Endothelial cell of umbilical vein (primary cell): Measurements from ENCODE around the gene GAGE12H. TPM values are rescaled to one million over a fixed set of nuclear protein-coding genes. Genes with fewer than 3 reads are reported as not detected.

ENCODE experiments used
- BruUV-seq: library from RNA; stranded (reverse); fragments of 400-500 nt; replicated peaks from 2 replicates; lab custom pipeline; 2021; lab: Mats Ljungman, UMichigan
- CTCF ChIA-PET: fragments of 300-600, 350-600 bp; sonication (Branson Sonifier 250); formaldehyde crosslinking; loops from one replicate; lab custom pipeline; 2021; ENCODE audit warnings: antibody characterized with exemption, inconsistent platforms; lab: Charles Lee
- POLR2A ChIA-PET: fragments of 300-600, 350-600 bp; sonication (Branson Sonifier 250); formaldehyde crosslinking; loops from one replicate; lab custom pipeline; 2021; ENCODE audit warnings: antibody characterized with exemption, inconsistent platforms; lab: Charles Lee
- DNase-seq: peaks from one replicate; pipeline ENCODE4 v3.0.0-alpha.2; 2011; ENCODE audit warnings: low read depth, low spot score
- FAIRE-seq: peaks from 2 replicates; lab custom pipeline; 2011; peaks lifted over from hg19 to GRCh38; lab: Jason Lieb, UNC
- H2AFZ ChIP-seq: 2 replicates; pipeline ENCODE4 v1.6.0; 2012; ENCODE audit warnings: low read depth, low read length, control low read depth, inconsistent platforms
- H3K27ac ChIP-seq: 2 replicates; pipeline ENCODE4 v1.5.1; 2011; ENCODE audit warnings: low read depth, mild to moderate bottlenecking, control low read depth, low read length, moderate library complexity; ENCODE audit not compliant: insufficient read depth
- H3K27me3 ChIP-seq, 2 experiments: 2 replicates each; pipeline versions ENCODE4 v1.6.0 to v1.6.1; 2011; ENCODE audit warnings: low read length in 2 of 2, mixed read lengths in 1 of 2; ENCODE audit not compliant: control insufficient read depth in 2 of 2, insufficient read depth in 2 of 2
- H3K36me3 ChIP-seq, 2 experiments: 2 replicates in 1 of 2; 3 replicates in 1 of 2; pipeline ENCODE4 v1.5.1; 2011; ENCODE audit warnings: low read length in 2 of 2, mild to moderate bottlenecking in 1 of 2, moderate library complexity in 1 of 2; ENCODE audit not compliant: control insufficient read depth in 2 of 2, insufficient read depth in 2 of 2; ENCODE audit errors: extremely low read depth in 1 of 2
- H3K4me1 ChIP-seq: 3 replicates; pipeline ENCODE4 v1.5.1; 2011; ENCODE audit warnings: mild to moderate bottlenecking, low read length; ENCODE audit not compliant: control insufficient read depth, insufficient read depth; ENCODE audit errors: extremely low read depth
- H3K4me2 ChIP-seq: 2 replicates; pipeline ENCODE4 v1.6.1; 2011; ENCODE audit warnings: low read length, control low read depth, mixed read lengths; ENCODE audit not compliant: insufficient read depth
- H3K4me3 ChIP-seq, 3 experiments: fragments of 200-600 bp in 1 of 3; sonication (generic), shearing (Covaris generic) in 1 of 3; replicated peaks in 1 of 3; 2 replicates each; pipeline ENCODE4 v1.5.1; 2011 to 2016; ENCODE audit warnings: control low read depth in 3 of 3, low read length in 3 of 3, mild to moderate bottlenecking in 2 of 3, inconsistent platforms in 1 of 3, low read depth in 1 of 3, moderate library complexity in 1 of 3; ENCODE audit not compliant: insufficient read depth in 1 of 3
- H3K79me2 ChIP-seq: 2 replicates; pipeline ENCODE4 v1.6.0; 2012; ENCODE audit warnings: low read length, inconsistent platforms; ENCODE audit not compliant: control insufficient read depth, insufficient read depth
- H3K9ac ChIP-seq: replicated peaks from 2 replicates; pipeline ENCODE3; 2011; ENCODE audit warnings: low read length, control low read depth; ENCODE audit not compliant: insufficient read depth; ENCODE audit errors: extremely low read depth
- H3K9me1 ChIP-seq: replicated peaks from 3 replicates; pipeline ENCODE4 v1.6.0; 2011; ENCODE audit warnings: mild to moderate bottlenecking, low read length; ENCODE audit not compliant: control insufficient read depth, insufficient read depth; ENCODE audit errors: extremely low read depth
- H3K9me3 ChIP-seq: replicated peaks from 2 replicates; pipeline ENCODE4 v1.5.1; 2012; ENCODE audit warnings: low read length, inconsistent platforms; ENCODE audit not compliant: control insufficient read depth, insufficient read depth
- H4K20me1 ChIP-seq: replicated peaks from 2 replicates; pipeline ENCODE3; 2011; ENCODE audit warnings: mild to moderate bottlenecking, low read length; ENCODE audit not compliant: control insufficient read depth, insufficient read depth; ENCODE audit errors: extremely low read depth
- EZH2 ChIP-seq: IDR thresholded peaks from 2 replicates; pipeline ENCODE4 v1.6.1; 2012; ENCODE audit warnings: borderline replicate concordance, low read depth, mild to moderate bottlenecking, moderate library complexity, low read length, inconsistent platforms; ENCODE audit not compliant: severe bottlenecking
- FOS ChIP-seq: IDR thresholded peaks from 2 replicates; pipeline ENCODE4 v1.6.1; 2011; ENCODE audit warnings: mild to moderate bottlenecking, low read length, moderate library complexity, borderline replicate concordance; ENCODE audit not compliant: insufficient read depth
- GATA2 ChIP-seq: IDR thresholded peaks from 2 replicates; pipeline ENCODE4 v1.7.0; 2011; ENCODE audit warnings: low read depth, mild to moderate bottlenecking, moderate library complexity, mixed read lengths, low read length; ENCODE audit not compliant: insufficient read length, insufficient read depth
- JUN ChIP-seq: IDR thresholded peaks from 2 replicates; pipeline ENCODE4 v1.6.1; 2011; ENCODE audit warnings: borderline replicate concordance, low read depth; ENCODE audit not compliant: insufficient read length, insufficient read depth
- MYC ChIP-seq: IDR thresholded peaks from one replicate; pipeline ENCODE4 v1.6.1; 2011; ENCODE audit warnings: mild to moderate bottlenecking, low read depth, low read length
- POLR2A ChIP-seq: IDR thresholded peaks from 2 replicates; pipeline ENCODE4 v1.6.1; 2012; ENCODE audit warnings: low read depth, mild to moderate bottlenecking, control low read depth, low read length
- POLR2AphosphoS5 ChIP-seq: IDR thresholded peaks from 2 replicates; pipeline ENCODE4 v1.6.1; 2012; ENCODE audit warnings: low read depth, mild to moderate bottlenecking, control low read depth, low read length, moderate library complexity; ENCODE audit not compliant: insufficient read depth
- dilution Hi-C: fragments of 300-500 bp; cut with MboI; formaldehyde crosslinking; loops from one replicate; pipeline ENCODE4 v1.15.0; 2019; ENCODE audit warnings: low sequenced_read_pairs; ENCODE audit not compliant: extremely low pct_ligation_motif_present
- intact Hi-C: fragments of 100-400 bp; cut with micrococcal nuclease; formaldehyde crosslinking; loops from one replicate; pipeline ENCODE4 v1.10.0; 2022
- polyA plus RNA-seq, 4 experiments: library from polyadenylated mRNA; depleted of rRNA in 3 of 4; stranded (reverse) in 3 of 4; unstranded in 1 of 4; fragments of >200 nt; gene quantifications; 2 replicates each; pipeline versions ENCODE4 v1.2.1 to v1.2.3, GENCODE V29; 2011 to 2012; ENCODE audit warnings: missing spikeins in 1 of 4
- total RNA-seq: library from RNA; stranded (reverse); gene quantifications from 2 replicates; pipeline ENCODE4 v1.2.3, GENCODE V29; 2021
- TF ChIP-seq, protein P1 (sequence below), 2 donors: IDR thresholded peaks; 1 replicate in 1 of 2; 2 replicates in 1 of 2; pipeline ENCODE4 v1.5.1; 2011; ENCODE audit warnings: low read length in 2 of 2, mild to moderate bottlenecking in 2 of 2, moderate library complexity in 2 of 2, control low read depth in 1 of 2, inconsistent platforms in 1 of 2, low read depth in 1 of 2; ENCODE audit not compliant: insufficient read depth in 1 of 2; ENCODE audit errors: extremely low read depth in 1 of 2
- TF ChIP-seq, protein P2 (sequence below): IDR thresholded peaks from 2 replicates; pipeline ENCODE4 v1.6.1; 2011; ENCODE audit not compliant: insufficient read depth, insufficient read length

GAGE12H gene
- total and polyA plus RNA-seq, 2 donors (not counting 3 experiments of a cell fraction or from before 2014, with no cell fraction given) = not detected

DNA sequence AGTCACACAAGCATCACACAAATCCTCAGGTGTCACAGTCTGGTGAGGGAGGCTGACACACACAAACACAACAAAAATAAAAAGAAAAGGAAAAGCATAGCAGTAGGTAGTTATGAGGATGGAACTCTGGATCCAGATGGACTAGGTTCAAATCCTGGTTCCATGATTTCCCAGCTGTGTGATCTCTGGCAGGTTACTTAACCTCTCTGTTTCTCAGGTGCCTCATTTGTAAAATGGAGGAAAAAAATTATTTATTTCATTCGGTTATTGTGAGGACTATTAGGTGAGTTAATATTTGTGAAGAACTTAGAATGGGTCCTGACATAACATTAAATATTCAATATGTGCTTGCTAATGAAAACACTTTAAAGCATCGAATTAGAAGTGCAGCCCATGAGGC lies 38.8 kb downstream of the GAGE12H start:
- Histone ChIP-seq H3K4me3 (no peak overlapping the region), H3K9ac (no peak overlapping the region), H3K4me2 (no peak overlapping the region), H2AFZ (no peak overlapping the region), H3K36me3 (no peaks in the 10 kb centered on the region), H3K4me1 (no peaks in the 10 kb centered on the region), H3K27ac (no peak overlapping the region), H3K27me3 (no peaks in the 10 kb centered on the region), H4K20me1 (no peaks in the 10 kb centered on the region), H3K79me2 (no peaks in the 10 kb centered on the region), H3K9me3 (no peaks in the 10 kb centered on the region), H3K9me1 (no peaks in the 10 kb centered on the region)
- TF ChIP-seq POLR2A (no peak), GATA2 (no peak), MYC (no peak), JUN (no peak), POLR2AphosphoS5 (no peak), FOS (no peak), EZH2 (no peak)
- TF ChIP-seq, protein P1, sequence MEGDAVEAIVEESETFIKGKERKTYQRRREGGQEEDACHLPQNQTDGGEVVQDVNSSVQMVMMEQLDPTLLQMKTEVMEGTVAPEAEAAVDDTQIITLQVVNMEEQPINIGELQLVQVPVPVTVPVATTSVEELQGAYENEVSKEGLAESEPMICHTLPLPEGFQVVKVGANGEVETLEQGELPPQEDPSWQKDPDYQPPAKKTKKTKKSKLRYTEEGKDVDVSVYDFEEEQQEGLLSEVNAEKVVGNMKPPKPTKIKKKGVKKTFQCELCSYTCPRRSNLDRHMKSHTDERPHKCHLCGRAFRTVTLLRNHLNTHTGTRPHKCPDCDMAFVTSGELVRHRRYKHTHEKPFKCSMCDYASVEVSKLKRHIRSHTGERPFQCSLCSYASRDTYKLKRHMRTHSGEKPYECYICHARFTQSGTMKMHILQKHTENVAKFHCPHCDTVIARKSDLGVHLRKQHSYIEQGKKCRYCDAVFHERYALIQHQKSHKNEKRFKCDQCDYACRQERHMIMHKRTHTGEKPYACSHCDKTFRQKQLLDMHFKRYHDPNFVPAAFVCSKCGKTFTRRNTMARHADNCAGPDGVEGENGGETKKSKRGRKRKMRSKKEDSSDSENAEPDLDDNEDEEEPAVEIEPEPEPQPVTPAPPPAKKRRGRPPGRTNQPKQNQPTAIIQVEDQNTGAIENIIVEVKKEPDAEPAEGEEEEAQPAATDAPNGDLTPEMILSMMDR (IDR thresholded peaks at IDR 0.05; ENCODE audit: extremely low read depth in 1 of 2, insufficient read depth in 1 of 2, low read depth in 1 of 2, low read length in 2 of 2) = no peak
- TF ChIP-seq, protein P2, sequence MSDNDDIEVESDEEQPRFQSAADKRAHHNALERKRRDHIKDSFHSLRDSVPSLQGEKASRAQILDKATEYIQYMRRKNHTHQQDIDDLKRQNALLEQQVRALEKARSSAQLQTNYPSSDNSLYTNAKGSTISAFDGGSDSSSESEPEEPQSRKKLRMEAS = no peak
- BruUV-seq = no TSS peak
- intact Hi-C loops (no loop called here), dilution Hi-C loops (no loop called here)
- FAIRE-seq = no peak
- CTCF ChIA-PET = no interaction called here
- no peak for DNase-seq
- POLR2A ChIA-PET = no interaction called here
